Embryonic facial prominence (tissue), 1 donor: ENCODE data around the gene CSNK1D.
"Not testable (repeated sequence)": the region's sequence is repeated elsewhere in the genome, so short reads cannot be mapped to it uniquely, and the experiment has no call there.

Experiments
- DNase-seq: peaks from one replicate; pipeline ENCODE4 v3.0.0-alpha.2; 2016; ENCODE audit errors: extremely low spot score

Gene CSNK1D

DNA sequence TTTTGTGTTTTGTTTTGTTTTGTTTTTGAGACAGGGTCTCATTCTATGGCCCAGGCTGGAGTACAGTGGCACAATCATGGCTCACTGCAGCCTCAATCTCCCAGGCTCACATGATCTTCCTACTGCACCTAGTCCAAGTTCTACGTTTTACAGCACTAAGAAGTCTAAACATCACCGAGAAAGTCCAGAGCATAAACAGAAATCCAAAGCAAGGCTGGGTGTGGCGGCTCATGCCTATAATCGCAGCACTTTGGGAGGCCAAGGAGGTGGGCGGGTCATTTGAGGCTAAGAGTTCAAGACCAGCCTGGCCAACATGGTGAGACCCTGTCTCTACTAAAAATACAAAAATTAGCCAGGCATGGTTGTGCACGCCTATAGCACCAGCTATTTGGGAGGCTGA is 80.5 kb downstream of the CSNK1D start:
- not testable (repeated sequence) for DNase-seq
